HEK293 (cell line): ENCODE measurements around the gene SLC25A18.

Experiments used
- CTCF ChIA-PET: fragments of 350-600 bp; formaldehyde crosslinking; extraction: SDS; loops from one replicate; lab custom pipeline; 2021; ENCODE audit warnings: antibody characterized with exemption; lab: Yijun Ruan, JAX
- POLR2A ChIA-PET: fragments of 300-600 bp; formaldehyde crosslinking; extraction: SDS; loops from one replicate; lab custom pipeline; 2020; ENCODE audit warnings: antibody characterized with exemption, inconsistent platforms; lab: Yijun Ruan, JAX
- H3K27ac ChIP-seq: fragments of 200-500 bp; sonication (Bioruptor generic); 2 replicates; pipeline ENCODE4 v1.5.1; 2014; ENCODE audit warnings: low read depth, low read length, control low read depth, inconsistent platforms; ENCODE audit errors: extremely low read depth
- H3K36me3 ChIP-seq, 2 experiments: fragments of 200-500 bp in 1 of 2; sonication (Bioruptor generic) in 1 of 2; 1 replicate in 1 of 2; 2 replicates in 1 of 2; pipeline ENCODE4 v1.5.1; 2014 to 2017; ENCODE audit warnings: inconsistent platforms in 2 of 2, low read length in 2 of 2; ENCODE audit not compliant: control insufficient read depth in 2 of 2, insufficient read depth in 1 of 2
- H3K4me1 ChIP-seq: fragments of 200-500 bp; sonication (Bioruptor generic); 2 replicates; pipeline ENCODE4 v1.5.1; 2014; ENCODE audit warnings: mild to moderate bottlenecking, low read length, inconsistent platforms; ENCODE audit not compliant: control insufficient read depth, insufficient read depth
- H3K4me3 ChIP-seq: 2 replicates; pipeline ENCODE4 v1.5.1; 2011; ENCODE audit warnings: low read depth, mild to moderate bottlenecking, control low read depth, low read length, moderate library complexity
- H3K9me3 ChIP-seq: fragments of 200-500 bp; sonication (Bioruptor generic); 2 replicates; pipeline ENCODE4 v1.5.1; 2014; ENCODE audit warnings: low read depth, low read length, inconsistent platforms; ENCODE audit not compliant: control insufficient read depth, insufficient read depth
- GFI1B ChIP-seq: fragments of 450-650 bp; formaldehyde crosslinking; IDR thresholded peaks from 2 replicates; pipeline ENCODE4 v1.5.1; 2016; ENCODE audit warnings: missing biosample characterization, missing genetic modification characterization
- HOXA7 ChIP-seq: sonication (generic); formaldehyde crosslinking; IDR thresholded peaks from 2 replicates; pipeline ENCODE4 v1.8.1; 2022; ENCODE audit warnings: missing genetic modification reagents, borderline replicate concordance
- KLF17 ChIP-seq: fragments of 450-650 bp; formaldehyde crosslinking; IDR thresholded peaks from 2 replicates; pipeline ENCODE4 v1.5.1; 2016; ENCODE audit warnings: missing biosample characterization, missing genetic modification characterization
- OSR2 ChIP-seq: fragments of 450-650 bp; formaldehyde crosslinking; IDR thresholded peaks from 2 replicates; pipeline ENCODE4 v1.5.1; 2016; ENCODE audit warnings: missing biosample characterization, missing genetic modification characterization
- SCRT2 ChIP-seq: fragments of 450-650 bp; formaldehyde crosslinking; IDR thresholded peaks from 2 replicates; pipeline ENCODE4 v1.5.1; 2016; ENCODE audit warnings: missing biosample characterization, missing genetic modification characterization
- SP3 ChIP-seq: fragments of 450-650 bp; formaldehyde crosslinking; IDR thresholded peaks from 2 replicates; pipeline ENCODE4 v1.5.1; 2016; ENCODE audit warnings: missing biosample characterization, missing genetic modification characterization
- ZBTB21 ChIP-seq: fragments of 450-650 bp; formaldehyde crosslinking; IDR thresholded peaks from 2 replicates; pipeline ENCODE4 v1.5.1; 2017; ENCODE audit warnings: missing biosample characterization, missing genetic modification characterization
- ZFHX2 ChIP-seq: fragments of 450-650 bp; formaldehyde crosslinking; conservative IDR thresholded peaks from 2 replicates; pipeline ENCODE4 v1.5.1; 2016; ENCODE audit warnings: missing biosample characterization, missing genetic modification characterization
- ZNF121 ChIP-seq: fragments of 450-650 bp; formaldehyde crosslinking; IDR thresholded peaks from 2 replicates; pipeline ENCODE4 v1.5.1; 2016; ENCODE audit warnings: missing biosample characterization, missing genetic modification characterization
- ZNF16 ChIP-seq: fragments of 450-650 bp; formaldehyde crosslinking; IDR thresholded peaks from 2 replicates; pipeline ENCODE4 v1.5.1; 2016; ENCODE audit warnings: low read depth, missing biosample characterization, missing genetic modification characterization
- ZNF175 ChIP-seq: fragments of 450-650 bp; formaldehyde crosslinking; IDR thresholded peaks from 2 replicates; pipeline ENCODE4 v1.5.1; 2016; ENCODE audit warnings: missing biosample characterization, missing genetic modification characterization
- ZNF184 ChIP-seq: fragments of 450-650 bp; IDR thresholded peaks from 2 replicates; pipeline ENCODE4 v1.5.1; 2018; ENCODE audit warnings: missing biosample characterization, mild to moderate bottlenecking, missing genetic modification characterization
- ZNF202 ChIP-seq: fragments of 450-650 bp; formaldehyde crosslinking; IDR thresholded peaks from 2 replicates; pipeline ENCODE4 v1.5.1; 2016; ENCODE audit warnings: missing biosample characterization, missing genetic modification characterization, borderline replicate concordance
- ZNF211 ChIP-seq: fragments of 450-650 bp; formaldehyde crosslinking; IDR thresholded peaks from 2 replicates; pipeline ENCODE4 v1.5.1; 2016; ENCODE audit warnings: low read depth, missing biosample characterization, missing genetic modification characterization
- ZNF350 ChIP-seq: fragments of 450-650 bp; formaldehyde crosslinking; IDR thresholded peaks from 2 replicates; pipeline ENCODE4 v1.5.0; 2017; ENCODE audit warnings: missing biosample characterization, mild to moderate bottlenecking, missing genetic modification characterization
- ZNF423 ChIP-seq: fragments of 450-650 bp; formaldehyde crosslinking; IDR thresholded peaks from 2 replicates; pipeline ENCODE4 v1.5.1; 2016; ENCODE audit warnings: missing biosample characterization, missing genetic modification characterization
- ZNF433 ChIP-seq: fragments of 450-650 bp; formaldehyde crosslinking; IDR thresholded peaks from 2 replicates; pipeline ENCODE4 v1.5.1; 2016; ENCODE audit warnings: missing biosample characterization, missing genetic modification characterization, low read depth
- ZNF510 ChIP-seq: fragments of 450-650 bp; formaldehyde crosslinking; IDR thresholded peaks from 2 replicates; pipeline ENCODE4 v1.5.1; 2018; ENCODE audit warnings: mild to moderate bottlenecking, missing genetic modification characterization, missing biosample characterization; ENCODE audit not compliant: insufficient replicate concordance
- ZNF529 ChIP-seq: fragments of 450-650 bp; formaldehyde crosslinking; IDR thresholded peaks from 2 replicates; pipeline ENCODE4 v1.5.1; 2017; ENCODE audit warnings: missing genetic modification characterization, missing biosample characterization; ENCODE audit not compliant: insufficient replicate concordance
- ZNF580 ChIP-seq: fragments of 450-650 bp; formaldehyde crosslinking; IDR thresholded peaks from 2 replicates; pipeline ENCODE4 v1.5.1; 2016; ENCODE audit warnings: missing biosample characterization, missing genetic modification characterization
- ZNF677 ChIP-seq: fragments of 450-650 bp; IDR thresholded peaks from 2 replicates; pipeline ENCODE4 v1.5.0; 2018; ENCODE audit warnings: missing biosample characterization, mild to moderate bottlenecking, missing genetic modification characterization, moderate library complexity
- ZNF777 ChIP-seq: fragments of 450-650 bp; formaldehyde crosslinking; IDR thresholded peaks from 2 replicates; pipeline ENCODE4 v1.5.1; 2017; ENCODE audit warnings: missing biosample characterization, missing genetic modification characterization, borderline replicate concordance
- ZNF792 ChIP-seq: fragments of 450-650 bp; formaldehyde crosslinking; IDR thresholded peaks from 2 replicates; pipeline ENCODE4 v1.5.1; 2016; ENCODE audit warnings: missing biosample characterization, missing genetic modification characterization
- ZNF837 ChIP-seq: fragments of 450-650 bp; formaldehyde crosslinking; IDR thresholded peaks from 2 replicates; pipeline ENCODE4 v1.5.1; 2016; ENCODE audit warnings: missing biosample characterization, missing genetic modification characterization
- ZNF843 ChIP-seq: fragments of 450-650 bp; formaldehyde crosslinking; IDR thresholded peaks from 2 replicates; pipeline ENCODE4 v1.5.1; 2016; ENCODE audit warnings: missing biosample characterization, missing genetic modification characterization
- ZXDB ChIP-seq: fragments of 450-650 bp; formaldehyde crosslinking; IDR thresholded peaks from 2 replicates; pipeline ENCODE4 v1.5.1; 2016; ENCODE audit warnings: missing biosample characterization, missing genetic modification characterization
- TF ChIP-seq, protein P1 (sequence below): fragments of 450-650 bp; formaldehyde crosslinking; IDR thresholded peaks from 2 replicates; pipeline ENCODE4 v1.5.1; 2016; ENCODE audit warnings: missing biosample characterization, missing genetic modification characterization

SLC25A18 gene

DNA sequence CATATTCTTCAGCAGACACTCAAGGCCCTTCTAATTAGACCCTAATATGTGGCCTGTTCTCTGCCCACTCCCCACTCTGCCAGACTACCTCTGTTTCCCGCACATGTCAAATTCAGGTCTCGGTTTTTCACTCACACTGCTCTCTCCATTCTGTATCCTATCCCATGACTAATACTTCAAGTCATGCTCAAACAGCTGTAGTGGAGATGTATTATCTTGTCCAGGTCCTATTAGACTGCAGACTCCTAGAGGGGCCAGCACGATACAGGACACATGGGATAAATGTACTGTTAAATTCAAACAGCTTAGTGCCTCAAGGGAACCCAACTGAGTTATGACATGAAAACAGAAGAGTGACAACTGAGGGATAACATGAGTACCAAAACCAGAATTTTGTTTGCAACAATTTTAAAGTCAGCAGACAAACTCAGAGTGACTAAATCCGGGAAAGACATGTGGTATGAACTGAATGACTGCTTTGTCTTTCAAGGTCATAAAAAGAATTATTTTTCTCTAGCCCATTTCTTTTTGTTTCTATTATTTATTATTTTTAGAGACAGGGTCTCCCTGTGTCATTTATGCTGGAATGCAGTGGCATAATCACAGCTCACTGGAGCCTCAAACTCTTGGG, 44.7 kb downstream of the SLC25A18 start (continued):
- TF ChIP-seq KLF17 (tag by site-specific recombination) (no peak), ZNF121 (no peak), ZNF837 (tag by site-specific recombination) (no peak), ZNF580 (tag by site-specific recombination) (no peak), ZNF202 (tag by site-specific recombination) (no peak)

- Histone ChIP-seq H3K9me3 (no peaks in the 10 kb centered on the region), H3K4me1 (no peaks in the 10 kb centered on the region), H3K4me3 (no peak overlapping the region), H3K27ac (no peak overlapping the region), H3K36me3 (peaks cover 37 to 65% of the 10 kb centered on the region in 2 experiments)
- TF ChIP-seq OSR2 (tag by site-specific recombination) (no peak), GFI1B (tag by site-specific recombination) (no peak), ZNF175 (no peak), ZNF433 (tag by site-specific recombination) (no peak), ZNF423 (no peak), ZBTB21 (tag by site-specific recombination) (no peak), ZNF677 (tag by site-specific recombination) (no peak), HOXA7 (CRISPR knock-in tag) (no peak), ZNF184 (tag by site-specific recombination) (no peak), SCRT2 (no peak), ZFHX2 (tag by site-specific recombination) (no peak), ZNF16 (tag by site-specific recombination) (no peak), ZNF529 (tag by site-specific recombination) (no peak)
- TF ChIP-seq, protein P1, sequence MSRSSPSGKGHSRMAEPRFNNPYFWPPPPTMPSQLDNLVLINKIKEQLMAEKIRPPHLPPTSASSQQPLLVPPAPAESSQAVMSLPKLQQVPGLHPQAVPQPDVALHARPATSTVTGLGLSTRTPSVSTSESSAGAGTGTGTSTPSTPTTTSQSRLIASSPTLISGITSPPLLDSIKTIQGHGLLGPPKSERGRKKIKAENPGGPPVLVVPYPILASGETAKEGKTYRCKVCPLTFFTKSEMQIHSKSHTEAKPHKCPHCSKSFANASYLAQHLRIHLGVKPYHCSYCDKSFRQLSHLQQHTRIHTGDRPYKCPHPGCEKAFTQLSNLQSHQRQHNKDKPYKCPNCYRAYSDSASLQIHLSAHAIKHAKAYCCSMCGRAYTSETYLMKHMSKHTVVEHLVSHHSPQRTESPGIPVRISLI (tag by site-specific recombination) = no peak
- ChIA-PET CTCF (interaction anchor here (0.6 kb wide), 1 partner anchor 114 kb away, joined by 3 read pairs; no protein-coding TSS in a partner anchor), POLR2A (no interaction called here)
These were observed 48.8 kb downstream of the SLC25A18 start for GRCh38 chr22:17612057-17612456.

- H3K4me1 ChIP-seq = no peaks in the 10 kb centered on the region
- no peaks in the 10 kb centered on the region for H3K9me3 ChIP-seq
- CTCF ChIA-PET = no interaction called here
- TF ChIP-seq ZNF211 (tag by site-specific recombination) (no peak), ZNF510 (no peak), ZNF792 (no peak), ZXDB (tag by site-specific recombination) (no peak), ZNF777 (no peak), SP3 (no peak), ZNF843 (tag by site-specific recombination) (no peak), ZNF350 (tag by site-specific recombination) (no peak)
- no peak overlapping the region for H3K27ac ChIP-seq
- POLR2A ChIA-PET = no interaction called here
- H3K4me3 ChIP-seq = no peak overlapping the region
- H3K36me3 ChIP-seq = peaks cover 49 to 63% of the 10 kb centered on the region in 2 experiments
These were observed 50.0 kb downstream of the SLC25A18 start for GRCh38 chr22:17613280-17613679.
